Common myeloid progenitor, CD34-positive (primary cell): ENCODE data around the gene MPPED1.

Experiments
- CTCF ChIA-PET: fragments of 350-600 bp; sonication (Branson Sonifier 250); formaldehyde crosslinking; loops from one replicate; lab custom pipeline; 2021; ENCODE audit warnings: antibody characterized with exemption; lab: Charles Lee
- POLR2A ChIA-PET: fragments of 350-600 bp; sonication (Branson Sonifier 250); formaldehyde crosslinking; loops from one replicate; lab custom pipeline; 2021; ENCODE audit warnings: antibody characterized with exemption; lab: Charles Lee
- DNase-seq, 3 donors: peaks; one replicate each; pipeline versions ENCODE4 v3.0.0 to v3.0.0-alpha.2; 2013
- H3K27ac ChIP-seq, 2 experiments: 1 replicate in 1 of 2; 2 replicates in 1 of 2; pipeline ENCODE4 v1.7.0; 2013; ENCODE audit warnings: inconsistent platforms in 2 of 2, low read length in 2 of 2, mild to moderate bottlenecking in 2 of 2, low read depth in 1 of 2, moderate library complexity in 1 of 2; ENCODE audit not compliant: severe bottlenecking in 2 of 2, insufficient read depth in 1 of 2, poor library complexity in 1 of 2
- H3K27me3 ChIP-seq, 5 experiments: replicated peaks in 2 of 5; 1 replicate in 3 of 5; 2 replicates in 2 of 5; pipeline versions ENCODE4 v1.6.1 to v1.7.0; 2013; ENCODE audit warnings: low read length in 4 of 5, mild to moderate bottlenecking in 2 of 5, moderate library complexity in 2 of 5, inconsistent platforms in 1 of 5; ENCODE audit not compliant: insufficient read depth in 5 of 5, control insufficient read depth in 4 of 5
- H3K36me3 ChIP-seq, 4 experiments: 1 replicate in 2 of 4; 2 replicates in 2 of 4; pipeline versions ENCODE4 v1.6.1 to v1.7.0; 2013; ENCODE audit warnings: low read length in 3 of 4, control low read depth in 1 of 4, mild to moderate bottlenecking in 1 of 4; ENCODE audit not compliant: control insufficient read depth in 4 of 4, insufficient read depth in 4 of 4
- H3K4me1 ChIP-seq, 4 experiments: 1 replicate in 3 of 4; 2 replicates in 1 of 4; pipeline versions ENCODE4 v1.6.1 to v1.7.1; 2013; ENCODE audit warnings: low read length in 3 of 4, mild to moderate bottlenecking in 3 of 4, control low read depth in 1 of 4, inconsistent platforms in 1 of 4, moderate library complexity in 1 of 4; ENCODE audit not compliant: control insufficient read depth in 4 of 4, insufficient read depth in 4 of 4; ENCODE audit errors: control extremely low read depth in 1 of 4
- H3K4me3 ChIP-seq, 7 experiments: 1 replicate in 4 of 7; 2 replicates in 3 of 7; pipeline versions ENCODE4 v1.5.1 to v1.7.0; 2013; ENCODE audit warnings: mild to moderate bottlenecking in 7 of 7, low read length in 6 of 7, moderate library complexity in 6 of 7, inconsistent platforms in 2 of 7, low read depth in 2 of 7, control low read depth in 1 of 7; ENCODE audit not compliant: insufficient read depth in 4 of 7, control insufficient read depth in 1 of 7; ENCODE audit errors: extremely low read depth in 1 of 7
- H3K9me3 ChIP-seq, 5 experiments: 1 replicate in 4 of 5; 2 replicates in 1 of 5; pipeline versions ENCODE4 v1.6.1 to v1.7.1; 2013; ENCODE audit warnings: low read length in 4 of 5, mild to moderate bottlenecking in 2 of 5, inconsistent platforms in 1 of 5, low read depth in 1 of 5, moderate library complexity in 1 of 5; ENCODE audit not compliant: control insufficient read depth in 4 of 5, insufficient read depth in 2 of 5; ENCODE audit errors: control extremely low read depth in 1 of 5
- WGBS: methylation state at CpG from one replicate; pipeline ENCODE4 v1.1.5; 2013; ENCODE audit not compliant: insufficient coverage; 5-methylcytosine and 5-hydroxymethylcytosine counted together

The MPPED1 gene

GRCh38 chr22:43392385-43392989 is 19.3 kb upstream of the MPPED1 start:
- H3K4me3 ChIP-seq: no peak overlapping the region
- POLR2A ChIA-PET: no interaction called here
- CTCF ChIA-PET: interaction anchor here (1.0 kb wide), 1 partner anchor 161 kb away, joined by 3 read pairs; no protein-coding TSS in a partner anchor
- H3K4me1 ChIP-seq: peaks cover 0 to 2% (median 0%) of the 10 kb centered on the region in 4 experiments
- H3K27me3 ChIP-seq: peaks cover 0 to 20% (median 8%) of the 10 kb centered on the region in 5 experiments
- DNase-seq: no peak
- H3K27ac ChIP-seq: no peak overlapping the region
- H3K9me3 ChIP-seq: peaks cover 0 to 3% (median 0%) of the 10 kb centered on the region in 5 experiments
- WGBS: 93% methylated on average over 7 of the region's 9 CpGs
- no peaks in the 10 kb centered on the region for H3K36me3 ChIP-seq

- ChIA-PET CTCF (interaction anchor here (2.0 kb wide), 1 partner anchor 161 kb away, joined by 4 read pairs; no protein-coding TSS in a partner anchor), POLR2A (no interaction called here)
- Histone ChIP-seq H3K4me1 (peaks cover 0 to 2% (median 0%) of the 10 kb centered on the region in 4 experiments), H3K27me3 (peaks cover 0 to 28% (median 3%) of the 10 kb centered on the region in 5 experiments), H3K36me3 (no peaks in the 10 kb centered on the region), H3K27ac (no peak overlapping the region), H3K9me3 (peaks cover 0 to 3% (median 0%) of the 10 kb centered on the region in 5 experiments), H3K4me3 (no peak overlapping the region)
- WGBS: 85% methylated on average over 8 of the region's 14 CpGs
- no peak for DNase-seq
These were observed 18.5 kb upstream of the MPPED1 start for GRCh38 chr22:43393132-43393843.

DNA sequence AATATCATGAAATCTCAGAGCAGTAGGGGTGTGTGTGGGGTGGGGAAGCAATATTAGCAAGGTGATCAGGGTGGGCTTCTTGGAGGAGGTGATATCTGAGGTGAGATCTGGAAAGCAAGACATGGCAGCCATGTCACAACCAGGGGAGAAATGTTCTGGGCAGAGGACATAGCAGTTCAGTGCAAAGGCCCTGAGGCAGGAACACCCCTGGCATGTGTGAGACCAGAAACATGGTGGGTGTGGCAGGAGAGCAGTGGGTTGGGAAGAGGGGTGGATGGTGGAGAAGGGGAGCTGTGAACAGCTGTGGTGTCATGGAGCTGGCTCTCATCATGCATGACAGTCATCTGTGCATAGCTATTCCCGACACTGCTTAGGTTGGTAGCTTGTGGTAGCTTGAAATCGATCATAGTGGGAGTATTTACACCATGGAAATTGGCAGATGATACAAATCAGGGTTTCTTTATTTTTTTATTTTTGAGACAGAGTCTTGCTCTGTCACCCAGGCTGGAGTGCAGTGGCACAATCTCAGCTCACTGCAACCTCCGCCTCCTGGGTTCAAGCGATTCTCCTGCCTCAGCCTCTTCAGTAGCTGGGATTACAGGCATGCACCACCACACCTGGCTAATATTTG is 17.9 kb upstream of the MPPED1 start:
- H3K27ac ChIP-seq: no peak overlapping the region
- H3K4me3 ChIP-seq: no peak overlapping the region
- H3K36me3 ChIP-seq: no peaks in the 10 kb centered on the region
- 100% methylated on average over 2 of the region's 4 CpGs for WGBS
- H3K4me1 ChIP-seq: no peaks in the 10 kb centered on the region
- POLR2A ChIA-PET: no interaction called here
- CTCF ChIA-PET: interaction anchor here (1.1 to 2.0 kb wide), 2 partner anchors 28 to 162 kb away, joined by 4 read pairs; no protein-coding TSS in a partner anchor
- peaks cover 0 to 3% (median 0%) of the 10 kb centered on the region in 5 experiments for H3K9me3 ChIP-seq
- peaks cover 0 to 28% (median 3%) of the 10 kb centered on the region in 5 experiments for H3K27me3 ChIP-seq
- DNase-seq: no peak

DNA sequence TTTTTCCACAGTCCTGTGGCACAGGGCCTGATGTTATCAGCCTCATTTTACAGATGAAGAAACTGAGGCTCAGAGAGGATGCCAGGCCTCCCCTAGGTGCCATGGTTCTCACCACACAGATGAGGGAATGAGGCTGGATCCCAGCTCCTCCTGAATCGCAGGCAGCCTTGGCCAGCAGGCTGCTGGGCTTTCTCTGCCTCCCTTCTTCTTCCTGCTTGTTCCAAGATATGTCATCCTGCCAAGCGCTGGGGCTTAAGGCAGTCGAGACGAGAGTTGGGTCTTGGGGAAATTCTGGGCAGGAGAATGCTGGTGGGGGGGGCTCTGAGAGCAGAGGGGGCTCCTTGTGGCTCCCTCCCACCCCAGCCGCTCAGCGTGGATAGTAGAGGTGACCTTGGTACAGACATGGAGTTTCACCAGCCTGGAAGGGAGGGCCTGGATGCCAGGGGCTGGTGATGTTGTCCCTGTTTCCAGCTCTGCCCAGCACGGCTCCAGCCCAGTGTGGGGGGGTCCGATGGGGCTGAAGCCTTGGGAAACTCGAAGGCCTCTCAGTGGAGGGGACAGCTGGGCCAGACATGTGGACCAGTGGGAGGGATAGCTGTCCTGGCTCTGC is 16.6 kb upstream of the MPPED1 start:
- Histone ChIP-seq H3K4me3 (no peak overlapping the region), H3K4me1 (no peaks in the 10 kb centered on the region), H3K27ac (no peak overlapping the region), H3K9me3 (peaks cover 0 to 3% (median 0%) of the 10 kb centered on the region in 5 experiments), H3K27me3 (peaks cover 0 to 28% (median 6%) of the 10 kb centered on the region in 5 experiments), H3K36me3 (no peaks in the 10 kb centered on the region)
- DNase-seq: no peak
- ChIA-PET CTCF (interaction anchor here (1.1 to 2.0 kb wide), 2 partner anchors 30 to 163 kb away, joined by 4 read pairs; no protein-coding TSS in a partner anchor), POLR2A (no interaction called here)
- WGBS: 72% methylated on average over 4 of the region's 9 CpGs

DNA sequence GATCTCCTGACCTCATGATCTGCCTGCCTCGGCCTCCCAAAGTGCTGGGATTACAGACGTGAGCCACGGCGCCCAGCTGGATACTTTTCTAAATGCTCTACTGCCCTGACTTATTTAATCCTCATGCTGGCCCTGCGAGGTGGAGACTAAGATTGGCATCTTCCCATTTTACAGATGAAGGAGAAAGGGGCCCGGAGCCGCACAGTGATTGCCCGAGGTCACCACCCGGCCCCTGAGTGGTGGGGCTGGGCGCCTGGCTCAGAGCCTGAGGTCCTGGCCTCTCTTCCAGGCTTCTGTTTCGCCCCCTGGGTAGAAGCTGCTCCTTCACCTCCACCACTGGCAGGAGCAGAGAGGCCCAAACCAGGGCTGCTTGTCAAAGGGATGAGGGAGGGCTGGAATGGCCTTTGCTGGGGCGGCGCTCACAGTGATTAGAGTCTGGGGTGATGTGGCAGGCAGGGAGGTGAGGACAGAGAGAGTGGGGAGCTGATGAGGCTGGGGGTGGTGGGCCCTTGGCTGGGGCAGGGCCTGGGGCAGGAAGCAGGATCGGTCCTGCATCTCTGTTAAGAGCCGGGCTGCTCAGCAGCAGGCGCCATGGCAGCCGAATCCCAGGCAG is 15.4 kb upstream of the MPPED1 start:
- no peaks in the 10 kb centered on the region for H3K36me3 ChIP-seq
- WGBS: 86% methylated on average over 14 of the region's 17 CpGs
- no peaks in the 10 kb centered on the region for H3K4me1 ChIP-seq
- no peak overlapping the region for H3K27ac ChIP-seq
- peaks cover 0 to 28% (median 6%) of the 10 kb centered on the region in 5 experiments for H3K27me3 ChIP-seq
- POLR2A ChIA-PET: no interaction called here
- CTCF ChIA-PET: no interaction called here
- peaks cover 0 to 3% (median 0%) of the 10 kb centered on the region in 5 experiments for H3K9me3 ChIP-seq
- no peak overlapping the region for H3K4me3 ChIP-seq
- no peak for DNase-seq

DNA sequence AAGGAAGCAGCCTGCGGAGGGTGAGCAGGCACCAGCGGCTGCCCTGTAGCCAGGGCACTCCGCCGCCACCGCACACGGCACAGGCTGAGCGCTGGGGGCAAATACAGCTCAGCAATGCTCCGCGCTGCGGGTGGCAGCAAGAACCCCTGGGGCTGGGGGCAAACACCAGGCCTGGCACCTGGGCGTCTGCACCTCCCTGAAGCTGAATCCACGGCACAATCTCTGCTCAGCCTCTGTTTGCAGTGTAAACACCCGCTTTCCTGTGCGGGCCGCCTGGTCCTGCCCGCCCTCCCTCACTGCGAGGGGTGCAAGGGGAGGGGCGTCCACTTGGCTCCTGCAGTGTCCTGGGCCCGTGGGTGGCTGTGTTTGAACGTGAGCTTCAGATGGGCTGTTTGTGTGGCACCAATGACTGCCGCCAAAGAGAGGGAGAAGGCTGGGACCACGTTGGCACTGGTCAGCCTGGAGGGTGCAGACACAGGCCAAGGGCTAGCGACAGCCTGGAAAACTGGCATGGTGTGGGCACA is 14.8 kb upstream of the MPPED1 start:
- H3K9me3 ChIP-seq: peaks cover 0 to 3% (median 0%) of the 10 kb centered on the region in 5 experiments
- no peak overlapping the region for H3K27ac ChIP-seq
- ChIA-PET CTCF (no interaction called here), POLR2A (no interaction called here)
- H3K27me3 ChIP-seq: peaks cover 0 to 31% (median 6%) of the 10 kb centered on the region in 5 experiments
- H3K36me3 ChIP-seq: no peaks in the 10 kb centered on the region
- DNase-seq: no peak
- 81% methylated on average over 7 of the region's 23 CpGs for WGBS
- H3K4me1 ChIP-seq: no peaks in the 10 kb centered on the region
- H3K4me3 ChIP-seq: no peak overlapping the region
